A549 (cell line): ENCODE results near the gene HOXB7. TPM values are rescaled to one million over a fixed set of nuclear protein-coding genes. Genes with fewer than 3 reads are reported as not detected.

Experiments used
- ATAC-seq, 2 experiments: fragments of 200-7000 bp in 1 of 2; fragments of >200 bp in 1 of 2; cut with Nextera tagmentation in 1 of 2; cut with Tn5 transposase in 1 of 2; 3 replicates each; pipeline versions ENCODE4 v1.8.0 to v1.9.1; 2018 to 2020; ENCODE audit warnings: mild to moderate bottlenecking in 1 of 2, moderate library complexity in 1 of 2
- CTCF ChIA-PET: fragments of 300-600 bp; sonication (Branson Sonifier 250); formaldehyde crosslinking; extraction: SDS; loops from one replicate; lab custom pipeline; 2021; ENCODE audit warnings: antibody characterized with exemption, inconsistent platforms; lab: Yijun Ruan, JAX
- POLR2A ChIA-PET: fragments of 350-600 bp; formaldehyde crosslinking; extraction: SDS; loops from one replicate; lab custom pipeline; 2021; ENCODE audit warnings: antibody characterized with exemption, inconsistent platforms; lab: Yijun Ruan, JAX
- DNase-seq, 2 experiments: peaks; one replicate each; pipeline versions ENCODE4 v3.0.0 to v3.0.0-alpha.2; 2011 to 2016; ENCODE audit warnings: low read depth in 1 of 2, low spot score in 1 of 2
- FAIRE-seq: peaks from 2 replicates; lab custom pipeline; 2011; peaks lifted over from hg19 to GRCh38; lab: Jason Lieb, UNC
- H3K27ac ChIP-seq, 2 experiments: fragments of >200 bp; sonication (Bioruptor Twin); formaldehyde crosslinking; 3 replicates each; pipeline ENCODE4 v1.5.1; 2016 to 2017
- H3K4me1 ChIP-seq: fragments of >200 bp; sonication (Bioruptor Twin); formaldehyde crosslinking; 3 replicates; pipeline ENCODE4 v1.6.1; 2016
- H3K4me2 ChIP-seq: fragments of >200 bp; sonication (Bioruptor Twin); formaldehyde crosslinking; 3 replicates; pipeline ENCODE4 v1.6.1; 2016
- H3K4me3 ChIP-seq: fragments of >200 bp; sonication (Bioruptor Twin); formaldehyde crosslinking; 3 replicates; pipeline ENCODE4 v1.5.1; 2016
- H3K9me3 ChIP-seq: fragments of >200 bp; sonication (Bioruptor Twin); formaldehyde crosslinking; 3 replicates; pipeline ENCODE4 v1.6.1; 2016
- CBX2 ChIP-seq: fragments of 200-600 bp; sonication (generic); IDR thresholded peaks from 2 replicates; pipeline ENCODE4 v1.6.1; 2016; ENCODE audit warnings: low read depth, mild to moderate bottlenecking, borderline replicate concordance
- CHD4 ChIP-seq: fragments of 200-600 bp; sonication (generic); IDR thresholded peaks from 2 replicates; pipeline ENCODE4 v1.6.1; 2016; ENCODE audit warnings: antibody characterized with exemption, mild to moderate bottlenecking, borderline replicate concordance
- EHF ChIP-seq: fragments of 250-450 bp; sonication (Bioruptor Pico); IDR thresholded peaks from 2 replicates; pipeline ENCODE4 v1.5.0; 2020; ENCODE audit warnings: mild to moderate bottlenecking
- EP300 ChIP-seq, 2 experiments: fragments of >200 bp; sonication (Bioruptor Twin); formaldehyde crosslinking; IDR thresholded peaks; 2 replicates in 1 of 2; 3 replicates in 1 of 2; pipeline ENCODE4 v1.6.1; 2016 to 2017
- FOSB ChIP-seq: fragments of 250-450 bp; sonication (Bioruptor Pico); IDR thresholded peaks from 2 replicates; pipeline ENCODE4 v1.5.0; 2020; ENCODE audit warnings: mild to moderate bottlenecking, moderate library complexity
- GATA3 ChIP-seq: IDR thresholded peaks from 2 replicates; pipeline ENCODE4 v1.6.1; 2012; ENCODE audit warnings: borderline replicate concordance
- HDAC2 ChIP-seq: fragments of 200-600 bp; sonication (generic); IDR thresholded peaks from 2 replicates; pipeline ENCODE4 v1.6.1; 2016
- HOXA7 ChIP-seq: fragments of 250-450 bp; sonication (Bioruptor Pico); IDR thresholded peaks from 2 replicates; pipeline ENCODE4 v1.5.0; 2020; ENCODE audit warnings: mild to moderate bottlenecking, moderate library complexity
- KDM1A ChIP-seq: fragments of 200-600 bp; sonication (generic); IDR thresholded peaks from 2 replicates; pipeline ENCODE4 v1.6.1; 2016; ENCODE audit warnings: low read depth, mild to moderate bottlenecking
- KDM5A ChIP-seq: fragments of 200-600 bp; sonication (generic); IDR thresholded peaks from 2 replicates; pipeline ENCODE4 v1.6.1; 2016; ENCODE audit warnings: antibody characterized with exemption, mild to moderate bottlenecking
- MAFK ChIP-seq: fragments of 450-650 bp; IDR thresholded peaks from 2 replicates; pipeline ENCODE4 v1.6.1; 2014; ENCODE audit not compliant: partially characterized antibody
- MYC ChIP-seq: IDR thresholded peaks from 2 replicates; pipeline ENCODE4 v1.6.1; 2012; ENCODE audit warnings: mild to moderate bottlenecking, inconsistent platforms, low read length, improper control_type of control experiment, borderline replicate concordance
- NPAS2 ChIP-seq: fragments of 250-450 bp; sonication (Bioruptor Pico); IDR thresholded peaks from 2 replicates; pipeline ENCODE4 v1.8.0; 2022; ENCODE audit warnings: mild to moderate bottlenecking, moderate library complexity, borderline replicate concordance
- NR3C1 ChIP-seq: fragments of >200 bp; sonication (Bioruptor Twin); formaldehyde crosslinking; IDR thresholded peaks from 3 replicates; pipeline ENCODE4 v1.6.1; 2017
- PHF8 ChIP-seq: fragments of 200-600 bp; sonication (generic); IDR thresholded peaks from 2 replicates; pipeline ENCODE4 v1.6.1; 2016; ENCODE audit warnings: low read depth, mild to moderate bottlenecking, antibody characterized with exemption, moderate library complexity, borderline replicate concordance
- POLR2A ChIP-seq: IDR thresholded peaks from 2 replicates; pipeline ENCODE4 v1.6.1; 2012; ENCODE audit warnings: mild to moderate bottlenecking, low read length
- RFX5 ChIP-seq: fragments of 450-650 bp; IDR thresholded peaks from 2 replicates; pipeline ENCODE4 v1.7.1; 2014; ENCODE audit warnings: antibody characterized with exemption, mild to moderate bottlenecking, moderate library complexity
- SMC3 ChIP-seq: fragments of >200 bp; sonication (Bioruptor Twin); formaldehyde crosslinking; IDR thresholded peaks from 3 replicates; pipeline ENCODE4 v1.6.1; 2018; ENCODE audit warnings: inconsistent platforms
- TFCP2L1 ChIP-seq: fragments of 250-450 bp; sonication (Bioruptor Pico); IDR thresholded peaks from 2 replicates; pipeline ENCODE4 v1.5.0; 2021; ENCODE audit warnings: mild to moderate bottlenecking
- ZC3H11A ChIP-seq: fragments of 450-650 bp; IDR thresholded peaks from 2 replicates; pipeline ENCODE4 v1.6.1; 2014; ENCODE audit warnings: antibody characterized with exemption, mild to moderate bottlenecking
- ZNF302 ChIP-seq: fragments of 250-450 bp; sonication (Bioruptor Pico); IDR thresholded peaks from 2 replicates; pipeline ENCODE4 v1.9.0; 2021; ENCODE audit warnings: inconsistent platforms, mild to moderate bottlenecking, moderate library complexity
- WGBS: methylation state at CpG from one replicate; pipeline ENCODE4 v1.1.6; 2017; ENCODE audit errors: missing lambda C conversion rate; 5-methylcytosine and 5-hydroxymethylcytosine counted together
- polyA plus RNA-seq, 4 experiments: library from polyadenylated mRNA; depleted of rRNA in 3 of 4; stranded (reverse); fragments of >200 nt; fragmentation: RNase III in 1 of 4; extraction: RNeasy Plus Mini Kit Qiagen cat#74134 plus additional on column Dnase treatment in 1 of 4; gene quantifications; 2 replicates in 3 of 4; 3 replicates in 1 of 4; pipeline ENCODE4 v1.2.3, GENCODE V29; 2011 to 2017
- TF ChIP-seq, protein P1 (sequence below): fragments of 250-450 bp; sonication (Bioruptor Pico); IDR thresholded peaks from 2 replicates; pipeline ENCODE4 v1.5.0; 2021; ENCODE audit warnings: mild to moderate bottlenecking, moderate library complexity, borderline replicate concordance
- TF ChIP-seq, protein P2 (sequence below): fragments of 150-350 bp; IDR thresholded peaks from 2 replicates; pipeline ENCODE4 v1.6.1; 2014; ENCODE audit warnings: low read depth, mild to moderate bottlenecking, low read length
- TF ChIP-seq, protein P3 (sequence below): IDR thresholded peaks from 2 replicates; pipeline ENCODE4 v1.6.1; 2012; ENCODE audit warnings: low read depth, borderline replicate concordance

The HOXB7 gene
- polyA plus RNA-seq, 2 of the 4 experiments (the other 2 are of a cell fraction), result 22.3 to 32.3 TPM

DNA sequence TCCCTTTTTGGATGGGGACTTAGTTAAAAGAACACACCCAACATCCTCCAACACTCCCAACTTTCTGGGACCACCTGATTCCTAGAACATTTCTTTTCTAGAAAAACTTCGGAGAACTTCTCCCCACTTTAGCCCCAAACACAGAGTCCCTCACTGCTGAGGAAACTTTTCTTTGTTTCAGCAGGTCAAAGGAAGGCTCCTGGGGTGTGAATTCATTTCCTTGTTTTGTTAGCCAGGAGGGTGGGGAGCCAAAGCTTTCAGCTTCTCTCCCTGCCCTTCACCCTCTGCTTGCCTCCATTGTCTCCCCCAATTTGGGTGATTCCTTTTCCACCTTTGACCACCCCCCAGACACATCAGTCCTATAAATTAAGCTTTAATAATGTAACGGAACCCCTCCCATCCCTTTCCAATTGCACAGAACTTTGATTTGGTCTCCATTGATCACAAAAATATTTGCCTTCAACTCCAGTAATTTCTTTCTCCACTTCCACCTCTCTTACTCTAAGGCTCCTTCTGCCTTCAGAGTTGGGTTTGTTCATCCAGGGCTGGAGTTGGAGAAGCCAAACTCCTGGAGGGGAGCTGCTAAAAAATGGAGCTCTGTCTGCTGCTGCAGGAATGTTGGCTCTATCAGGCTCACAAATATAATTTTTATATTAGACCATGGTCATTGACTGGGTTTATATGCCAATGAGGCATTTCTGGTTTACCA is 43.0 kb downstream of the HOXB7 start:
- no peak overlapping the region for H3K4me2 ChIP-seq
- TF ChIP-seq, protein P1, sequence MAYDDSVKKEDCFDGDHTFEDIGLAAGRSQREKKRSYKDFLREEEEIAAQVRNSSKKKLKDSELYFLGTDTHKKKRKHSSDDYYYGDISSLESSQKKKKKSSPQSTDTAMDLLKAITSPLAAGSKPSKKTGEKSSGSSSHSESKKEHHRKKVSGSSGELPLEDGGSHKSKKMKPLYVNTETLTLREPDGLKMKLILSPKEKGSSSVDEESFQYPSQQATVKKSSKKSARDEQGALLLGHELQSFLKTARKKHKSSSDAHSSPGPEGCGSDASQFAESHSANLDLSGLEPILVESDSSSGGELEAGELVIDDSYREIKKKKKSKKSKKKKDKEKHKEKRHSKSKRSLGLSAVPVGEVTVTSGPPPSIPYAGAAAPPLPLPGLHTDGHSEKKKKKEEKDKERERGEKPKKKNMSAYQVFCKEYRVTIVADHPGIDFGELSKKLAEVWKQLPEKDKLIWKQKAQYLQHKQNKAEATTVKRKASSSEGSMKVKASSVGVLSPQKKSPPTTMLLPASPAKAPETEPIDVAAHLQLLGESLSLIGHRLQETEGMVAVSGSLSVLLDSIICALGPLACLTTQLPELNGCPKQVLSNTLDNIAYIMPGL (CRISPR knock-in tag), result no peak
- TF ChIP-seq SMC3, result no peak
- TF ChIP-seq KDM5A, result no peak
- TF ChIP-seq CHD4, result no peak
- TF ChIP-seq NPAS2, result no peak
- no peak for TF ChIP-seq FOSB (CRISPR knock-in tag)
- no peak for TF ChIP-seq KDM1A
- no peak for TF ChIP-seq NR3C1
- no peak for TF ChIP-seq HDAC2
- DNase-seq (no peak), ATAC-seq (no peak), FAIRE-seq (peak; percentile 61)
- ChIA-PET CTCF (interaction anchor here (0.6 to 2.6 kb wide), 9 partner anchors 8 to 486 kb away, joined by 3 to 12 read pairs (median 3); partner anchors contain the start of gene HOXB5), POLR2A (no interaction called here)
- WGBS, result 84% methylated on average over 2 of the region's 2 CpGs
- H3K9me3 ChIP-seq, result no peaks in the 10 kb centered on the region
- peaks cover 7% of the 10 kb centered on the region; the same call in 1 of the 3 replicates for H3K4me1 ChIP-seq
- no peak overlapping the region for H3K4me3 ChIP-seq
- H3K27ac ChIP-seq, result no peak overlapping the region

DNA sequence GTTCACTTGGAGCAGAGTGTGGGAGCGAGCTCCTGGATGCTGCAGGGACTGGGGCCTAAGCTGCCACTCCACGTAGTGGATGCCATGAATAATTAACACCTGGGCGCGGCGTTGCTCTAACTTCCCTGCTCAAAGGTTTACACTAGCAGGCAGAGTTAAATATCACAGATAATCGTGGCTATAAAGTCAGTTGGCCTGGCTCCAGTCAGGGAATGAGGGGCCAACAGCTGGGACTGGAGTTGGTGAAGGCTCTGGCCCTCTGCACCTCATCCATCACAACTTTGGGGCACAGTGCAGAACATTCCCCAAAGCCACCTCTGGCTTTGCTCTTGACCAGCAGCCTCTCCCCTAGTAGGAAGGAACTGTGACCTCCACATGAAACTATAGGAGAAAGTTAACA is 43.6 kb downstream of the HOXB7 start:
- Histone ChIP-seq H3K4me2 (no peak overlapping the region), H3K4me1 (peaks cover 7% of the 10 kb centered on the region; the same call in 1 of the 3 replicates), H3K4me3 (no peak overlapping the region), H3K9me3 (no peaks in the 10 kb centered on the region), H3K27ac (no peak overlapping the region)
- TF ChIP-seq CBX2 (no peak), MAFK (no peak), HOXA7 (CRISPR knock-in tag) (no peak), KDM5A (no peak), EP300 (IDR thresholded peaks at IDR 0.05) (no peak), ZC3H11A (no peak), ZNF302 (CRISPR knock-in tag) (no peak), SMC3 (no peak), POLR2A (no peak), GATA3 (no peak), RFX5 (no peak)
- TF ChIP-seq, protein P2, sequence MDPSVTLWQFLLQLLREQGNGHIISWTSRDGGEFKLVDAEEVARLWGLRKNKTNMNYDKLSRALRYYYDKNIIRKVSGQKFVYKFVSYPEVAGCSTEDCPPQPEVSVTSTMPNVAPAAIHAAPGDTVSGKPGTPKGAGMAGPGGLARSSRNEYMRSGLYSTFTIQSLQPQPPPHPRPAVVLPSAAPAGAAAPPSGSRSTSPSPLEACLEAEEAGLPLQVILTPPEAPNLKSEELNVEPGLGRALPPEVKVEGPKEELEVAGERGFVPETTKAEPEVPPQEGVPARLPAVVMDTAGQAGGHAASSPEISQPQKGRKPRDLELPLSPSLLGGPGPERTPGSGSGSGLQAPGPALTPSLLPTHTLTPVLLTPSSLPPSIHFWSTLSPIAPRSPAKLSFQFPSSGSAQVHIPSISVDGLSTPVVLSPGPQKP, result no peak
- ChIA-PET POLR2A (no interaction called here), CTCF (interaction anchor here (0.6 to 2.6 kb wide), 9 partner anchors 9 to 486 kb away, joined by 3 to 12 read pairs (median 3); partner anchors contain the start of gene HOXB5)
- 50% methylated on average over 6 of the region's 6 CpGs for WGBS
- ATAC-seq (no peak), DNase-seq (no peak), FAIRE-seq (no peak)

DNA sequence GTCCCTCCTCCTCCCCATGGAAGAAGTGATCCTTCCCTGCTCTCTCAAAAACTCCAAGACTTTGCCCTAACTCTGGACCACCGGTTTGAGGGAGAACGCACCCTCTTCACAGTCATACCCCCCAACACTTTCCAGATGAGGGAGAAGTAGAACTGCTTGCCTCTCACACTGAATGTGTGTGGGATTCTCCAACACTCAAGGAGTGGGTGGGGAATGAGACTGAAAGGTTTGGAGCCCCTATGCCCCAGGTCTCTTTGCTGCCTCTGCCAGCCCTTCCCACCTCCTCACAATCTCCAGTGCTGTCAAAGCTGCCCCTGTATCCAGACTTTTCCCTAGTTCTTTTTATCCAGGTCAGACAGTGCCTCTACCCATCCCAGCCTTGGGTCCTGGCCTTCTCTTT is 44.1 kb downstream of the HOXB7 start:
- ChIA-PET POLR2A (no interaction called here), CTCF (interaction anchor here (1.1 to 2.6 kb wide), 6 partner anchors 9 to 307 kb away, joined by 3 to 12 read pairs (median 4); no protein-coding TSS in a partner anchor)
- no peak overlapping the region for H3K4me3 ChIP-seq
- FAIRE-seq (no peak), DNase-seq (no peak), ATAC-seq (no peak)
- peak overlapping the region in 1 of 2 experiments; percentile 6; a peak in 1 of 6 replicates for H3K27ac ChIP-seq
- TF ChIP-seq TFCP2L1 (CRISPR knock-in tag) (no peak), PHF8 (no peak), MYC (no peak), EHF (CRISPR knock-in tag) (no peak), CBX2 (no peak), ZC3H11A (no peak)
- TF ChIP-seq, protein P3, sequence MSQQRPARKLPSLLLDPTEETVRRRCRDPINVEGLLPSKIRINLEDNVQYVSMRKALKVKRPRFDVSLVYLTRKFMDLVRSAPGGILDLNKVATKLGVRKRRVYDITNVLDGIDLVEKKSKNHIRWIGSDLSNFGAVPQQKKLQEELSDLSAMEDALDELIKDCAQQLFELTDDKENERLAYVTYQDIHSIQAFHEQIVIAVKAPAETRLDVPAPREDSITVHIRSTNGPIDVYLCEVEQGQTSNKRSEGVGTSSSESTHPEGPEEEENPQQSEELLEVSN, result no peak
- TF ChIP-seq, protein P2, result no peak
- H3K4me1 ChIP-seq, result peaks cover 7% of the 10 kb centered on the region; the same call in 1 of the 3 replicates
- H3K4me2 ChIP-seq, result no peak overlapping the region
- H3K9me3 ChIP-seq, result no peaks in the 10 kb centered on the region
- 50% methylated on average over 2 of the region's 2 CpGs for WGBS
